Activated CD4-positive, alpha-beta memory T cell treated with anti-CD3 and anti-CD28 coated beads, Interleukin-2, amount 10 ng/mL, durations not matched to agents 7 days and 5 days (primary cell): ENCODE measurements around the gene TSNAX. TPM values are rescaled to one million over a fixed set of nuclear protein-coding genes. Genes with fewer than 3 reads are reported as not detected.

Source experiments
- CTCF ChIA-PET: fragments of 350-600 bp; sonication (Branson Sonifier 250); formaldehyde crosslinking; loops from one replicate; lab custom pipeline; 2021; ENCODE audit warnings: antibody characterized with exemption, inconsistent platforms; lab: Charles Lee
- POLR2A ChIA-PET: fragments of 350-600 bp; sonication (Branson Sonifier 250); formaldehyde crosslinking; loops from one replicate; lab custom pipeline; 2021; ENCODE audit warnings: antibody characterized with exemption; lab: Charles Lee
- DNase-seq: peaks from one replicate; pipeline ENCODE4 v3.0.0-alpha.2; 2020
- H3K27ac Mint-ChIP-seq: one replicate; pipeline ENCODE4 v1.8.0; 2021; ENCODE audit warnings: mild to moderate bottlenecking, mixed read lengths
- H3K27me3 Mint-ChIP-seq: one replicate; pipeline ENCODE4 v1.8.0; 2021; ENCODE audit warnings: mixed read lengths
- H3K36me3 Mint-ChIP-seq: one replicate; pipeline ENCODE4 v1.8.0; 2021; ENCODE audit warnings: low read depth, mixed read lengths
- H3K4me1 Mint-ChIP-seq: one replicate; pipeline ENCODE4 v1.8.0; 2021; ENCODE audit warnings: mixed read lengths
- H3K4me3 Mint-ChIP-seq: one replicate; pipeline ENCODE4 v1.8.0; 2021; ENCODE audit warnings: mild to moderate bottlenecking, mixed read lengths
- H3K9me3 Mint-ChIP-seq: one replicate; pipeline ENCODE4 v1.8.0; 2021; ENCODE audit warnings: mixed read lengths
- total RNA-seq, 2 experiments: library from RNA; stranded (reverse); gene quantifications; one replicate each; pipeline ENCODE4 v1.2.3, GENCODE V29; 2021

The TSNAX gene
- total RNA-seq, 2 experiments from 2014 or later, result 44.4 to 48.7 TPM

DNA sequence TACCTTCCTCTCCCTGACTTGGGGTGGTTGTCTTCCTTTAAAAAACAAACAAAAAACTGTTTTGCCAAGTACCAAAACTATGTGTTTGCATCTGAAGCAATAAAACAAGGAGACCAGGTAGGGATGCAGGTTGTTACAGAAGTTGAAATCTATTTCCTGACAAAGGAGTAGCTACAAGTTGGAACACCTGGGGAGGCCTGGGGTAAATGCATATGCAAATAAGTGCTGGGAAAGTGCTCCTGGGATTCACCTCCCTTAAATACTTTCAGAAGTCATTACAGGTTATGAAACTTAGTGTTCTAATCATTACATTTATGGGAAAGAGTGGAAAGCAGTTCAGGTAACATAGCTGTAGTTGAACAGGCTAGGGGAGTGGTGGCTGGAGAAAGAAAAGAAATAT, 1.9 kb upstream of the TSNAX start:
- CTCF ChIA-PET, result no interaction called here
- Mint-ChIP-seq H3K4me3 (no peak overlapping the region), H3K9me3 (no peaks in the 10 kb centered on the region), H3K36me3 (peaks cover 25% of the 10 kb centered on the region), H3K4me1 (peaks cover 29% of the 10 kb centered on the region), H3K27me3 (no peaks in the 10 kb centered on the region), H3K27ac (no peak overlapping the region)
- POLR2A ChIA-PET, result interaction anchor here (2.6 kb wide), 1 partner anchor 105 kb away, joined by 15 read pairs; the partner anchor contains the start of gene EGLN1
- no peak for DNase-seq

DNA sequence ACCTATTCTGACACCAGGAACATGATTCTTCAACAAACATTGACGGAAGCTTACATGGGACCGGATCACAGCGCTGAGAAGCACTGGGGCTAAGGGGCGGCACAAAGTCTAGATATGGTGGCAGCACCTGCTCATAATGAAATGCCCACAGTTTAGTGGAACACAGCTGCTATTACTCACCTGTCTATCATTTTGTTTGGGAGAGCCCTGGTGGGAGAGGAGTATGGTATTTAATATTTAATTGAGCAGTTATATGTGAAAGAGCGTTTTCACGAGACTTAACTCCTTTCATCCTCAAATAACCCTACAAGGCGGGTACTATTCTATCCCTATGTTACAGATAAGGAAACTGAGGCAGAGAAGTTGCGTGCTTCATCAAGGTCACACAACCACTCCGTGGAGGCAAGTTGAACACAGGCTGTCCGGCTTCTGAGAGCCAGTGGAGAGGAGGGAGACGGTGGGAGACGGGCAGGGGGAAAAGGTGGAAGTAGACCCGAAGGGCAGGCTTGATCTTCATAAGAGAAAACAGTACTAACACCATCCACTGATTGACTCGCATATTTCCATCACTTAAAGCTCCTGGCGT, 790 bp upstream of the TSNAX start:
- H3K4me1 Mint-ChIP-seq, result peaks cover 36% of the 10 kb centered on the region
- peaks cover 30% of the 10 kb centered on the region for H3K36me3 Mint-ChIP-seq
- no peaks in the 10 kb centered on the region for H3K27me3 Mint-ChIP-seq
- ChIA-PET CTCF (interaction anchor here (1.2 to 1.3 kb wide), 2 partner anchors 20 to 190 kb away, joined by 4 read pairs; partner anchors contain the start of genes EXOC8 and SPRTN), POLR2A (interaction anchor here (0.6 to 2.6 kb wide), 5 partner anchors 32 to 190 kb away, joined by 3 to 15 read pairs (median 4); partner anchors contain the start of genes EGLN1, EXOC8 and SPRTN)
- H3K27ac Mint-ChIP-seq, result peak overlapping the region; percentile 95
- DNase-seq, result no peak
- peak overlapping the region; percentile 93 for H3K4me3 Mint-ChIP-seq
- no peaks in the 10 kb centered on the region for H3K9me3 Mint-ChIP-seq

DNA sequence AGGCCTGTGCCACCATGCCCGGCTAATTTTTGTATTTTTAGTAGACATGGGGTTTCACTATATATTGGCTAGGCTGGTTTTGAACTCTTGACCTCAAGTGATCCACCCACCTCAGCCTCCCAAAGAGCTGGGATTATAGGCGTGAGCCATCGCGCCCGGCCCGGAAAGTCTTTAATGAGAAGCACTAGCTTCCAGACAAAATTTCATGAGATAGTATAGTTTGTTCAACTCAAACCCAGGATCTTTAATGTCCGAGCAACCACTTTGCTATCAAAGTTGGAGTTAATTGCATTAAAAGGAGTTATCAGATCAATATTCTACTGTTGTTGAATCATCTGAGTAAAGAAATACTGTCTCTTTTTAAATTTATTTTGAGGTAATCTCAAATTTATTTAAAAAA, 4.8 kb downstream of the TSNAX start:
- DNase-seq, result no peak
- no peak overlapping the region for H3K4me3 Mint-ChIP-seq
- no peaks in the 10 kb centered on the region for H3K9me3 Mint-ChIP-seq
- no peak overlapping the region for H3K27ac Mint-ChIP-seq
- ChIA-PET CTCF (interaction anchor here (0.6 kb wide), 1 partner anchor 43 kb away, joined by 3 read pairs; no protein-coding TSS in a partner anchor), POLR2A (interaction anchor here (1.0 kb wide), 1 partner anchor 195 kb away, joined by 3 read pairs; the partner anchor contains the start of genes EXOC8 and SPRTN)
- H3K4me1 Mint-ChIP-seq, result peaks cover 35% of the 10 kb centered on the region
- H3K36me3 Mint-ChIP-seq, result peaks cover 55% of the 10 kb centered on the region
- no peaks in the 10 kb centered on the region for H3K27me3 Mint-ChIP-seq

DNA sequence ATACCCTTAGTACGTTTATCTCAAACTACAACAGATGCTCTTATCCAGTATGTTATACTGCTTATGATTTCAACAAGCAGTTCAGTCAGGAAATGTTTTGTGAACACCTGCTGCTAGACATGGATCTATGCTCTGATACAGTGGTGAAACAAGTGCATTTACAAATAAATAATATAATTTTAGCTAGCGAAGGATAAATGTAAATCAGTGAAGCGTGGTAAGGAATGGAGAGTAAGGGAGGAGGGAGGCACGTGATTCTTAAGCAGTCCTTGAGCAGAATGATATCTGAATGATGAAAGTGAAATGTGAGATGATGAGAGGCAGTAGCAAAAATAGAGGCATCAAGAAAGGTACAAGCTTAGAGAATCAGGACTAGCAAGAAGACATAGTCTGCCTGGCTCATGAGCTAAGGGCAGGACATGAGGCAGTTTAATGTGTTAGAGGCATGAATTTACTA, 6.3 kb downstream of the TSNAX start:
- Mint-ChIP-seq H3K4me1 (peaks cover 30% of the 10 kb centered on the region), H3K27ac (no peak overlapping the region), H3K36me3 (peaks cover 53% of the 10 kb centered on the region), H3K4me3 (no peak overlapping the region), H3K27me3 (no peaks in the 10 kb centered on the region), H3K9me3 (no peaks in the 10 kb centered on the region)
- DNase-seq, result no peak
- POLR2A ChIA-PET, result interaction anchor here (0.9 to 1.0 kb wide), 2 partner anchors 76 to 114 kb away, joined by 3 read pairs; no protein-coding TSS in a partner anchor
- CTCF ChIA-PET, result no interaction called here

DNA sequence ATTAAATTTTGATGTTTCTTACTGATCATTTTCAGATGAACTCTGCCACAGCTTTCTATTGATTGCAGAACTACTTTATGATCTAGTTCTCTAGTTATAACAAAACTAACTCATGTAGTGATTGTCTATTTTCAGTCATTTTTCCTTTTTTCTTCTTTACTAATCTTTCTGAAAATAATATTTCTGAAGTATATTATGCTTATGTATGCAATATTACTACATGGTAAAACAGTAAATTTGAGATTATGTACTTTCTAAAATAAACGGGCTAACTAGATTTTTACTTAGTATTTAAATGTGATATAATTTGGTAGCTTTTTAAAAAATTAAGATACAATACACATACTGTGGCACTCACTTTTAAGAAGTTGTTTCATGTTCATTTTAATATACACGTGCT, 7.6 kb downstream of the TSNAX start:
- no peak for DNase-seq
- POLR2A ChIA-PET, result no interaction called here
- Mint-ChIP-seq H3K27ac (no peak overlapping the region), H3K27me3 (no peaks in the 10 kb centered on the region), H3K4me1 (peaks cover 22% of the 10 kb centered on the region), H3K9me3 (peaks cover 3% of the 10 kb centered on the region), H3K4me3 (no peak overlapping the region), H3K36me3 (peaks cover 57% of the 10 kb centered on the region)
- CTCF ChIA-PET, result no interaction called here

DNA sequence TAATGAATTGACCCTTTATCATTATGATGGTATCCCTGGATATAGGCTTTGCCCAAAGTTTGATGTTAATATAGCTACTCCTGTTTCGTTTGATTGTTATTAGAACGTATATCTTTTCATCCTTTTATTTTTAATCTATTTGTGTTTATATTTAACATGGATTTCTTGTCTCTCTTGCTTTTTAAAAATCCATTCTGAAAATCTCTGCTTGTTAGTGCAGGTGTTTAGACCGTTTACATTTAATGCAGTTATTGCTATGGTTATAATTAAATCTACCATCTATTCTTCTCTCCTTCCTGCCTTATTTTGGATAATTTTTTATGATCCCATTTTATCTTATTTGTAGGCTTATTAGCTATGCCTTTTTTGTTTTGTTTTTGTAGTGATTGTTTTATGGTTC, 12.4 kb downstream of the TSNAX start:
- H3K27ac Mint-ChIP-seq, result no peak overlapping the region
- H3K4me3 Mint-ChIP-seq, result no peak overlapping the region
- H3K4me1 Mint-ChIP-seq, result peaks cover 4% of the 10 kb centered on the region
- ChIA-PET POLR2A (no interaction called here), CTCF (no interaction called here)
- no peak for DNase-seq
- no peaks in the 10 kb centered on the region for H3K27me3 Mint-ChIP-seq
- H3K36me3 Mint-ChIP-seq, result peaks cover 57% of the 10 kb centered on the region
- H3K9me3 Mint-ChIP-seq, result peaks cover 3% of the 10 kb centered on the region

DNA sequence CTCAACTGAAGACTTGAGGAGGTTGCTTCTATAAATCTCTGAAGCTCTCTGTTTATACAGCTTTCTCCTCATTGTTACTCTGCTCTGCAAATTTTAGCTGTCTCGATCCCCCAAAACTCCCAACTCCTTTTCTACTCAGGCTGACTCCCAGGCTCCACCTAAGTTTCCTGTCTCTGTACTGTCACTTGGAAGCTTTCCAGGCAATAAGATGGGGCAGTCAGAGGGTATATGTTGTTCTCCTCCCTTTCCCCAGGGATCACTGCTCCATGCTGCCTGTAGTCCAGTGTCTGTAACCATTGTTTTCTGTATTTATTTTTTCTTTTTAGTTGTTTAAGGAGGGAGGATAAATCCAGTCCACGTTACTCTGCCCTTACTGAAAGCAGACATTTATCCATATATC, 13.4 kb downstream of the TSNAX start:
- POLR2A ChIA-PET, result no interaction called here
- H3K9me3 Mint-ChIP-seq, result peaks cover 3% of the 10 kb centered on the region
- CTCF ChIA-PET, result interaction anchor here (0.6 kb wide), 1 partner anchor 1061 kb away, joined by 4 read pairs; no protein-coding TSS in a partner anchor
- H3K36me3 Mint-ChIP-seq, result peaks cover 55% of the 10 kb centered on the region
- no peak overlapping the region for H3K27ac Mint-ChIP-seq
- peaks cover 2% of the 10 kb centered on the region for H3K4me1 Mint-ChIP-seq
- H3K27me3 Mint-ChIP-seq, result no peaks in the 10 kb centered on the region
- H3K4me3 Mint-ChIP-seq, result no peak overlapping the region
- DNase-seq, result no peak

DNA sequence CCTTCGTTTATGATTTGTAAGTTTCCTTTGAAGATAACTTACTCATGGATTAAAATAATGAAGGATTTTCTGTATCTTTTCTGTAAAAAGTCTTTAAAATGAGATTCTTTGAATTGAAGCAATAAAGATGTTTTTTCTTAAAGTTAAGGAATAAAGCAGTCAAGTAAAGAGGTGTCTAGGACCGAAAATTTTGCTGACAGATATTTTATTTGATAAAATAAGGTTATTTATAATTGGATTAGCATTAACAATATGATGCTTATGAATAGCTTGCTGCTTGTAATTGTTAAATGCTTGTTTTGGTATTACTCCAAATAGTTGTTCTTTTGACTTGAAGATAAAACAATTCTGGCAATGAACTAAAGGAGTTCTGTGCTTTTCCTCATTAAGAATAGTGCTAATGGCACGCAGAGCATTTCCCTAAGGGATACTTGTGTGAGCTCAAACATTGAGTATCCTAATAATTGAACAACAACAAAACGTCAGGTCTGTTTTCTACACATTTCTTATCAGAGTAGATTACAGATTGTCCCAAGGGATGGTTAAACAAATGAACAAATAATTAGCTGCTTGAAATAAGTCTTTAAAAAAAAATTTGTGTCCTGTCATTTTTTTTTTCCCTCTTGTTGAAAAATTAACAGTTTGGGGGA, 16.6 kb downstream of the TSNAX start:
- peaks cover 3% of the 10 kb centered on the region for H3K9me3 Mint-ChIP-seq
- no peak overlapping the region for H3K4me3 Mint-ChIP-seq
- peaks cover 2% of the 10 kb centered on the region for H3K4me1 Mint-ChIP-seq
- H3K27me3 Mint-ChIP-seq, result no peaks in the 10 kb centered on the region
- H3K36me3 Mint-ChIP-seq, result peaks cover 40% of the 10 kb centered on the region
- H3K27ac Mint-ChIP-seq, result no peak overlapping the region
- ChIA-PET CTCF (interaction anchor here (0.9 to 2.6 kb wide), 2 partner anchors 186 to 207 kb away, joined by 3 to 6 read pairs; partner anchors contain the start of genes EXOC8 and SPRTN), POLR2A (no interaction called here)
- no peak for DNase-seq

DNA sequence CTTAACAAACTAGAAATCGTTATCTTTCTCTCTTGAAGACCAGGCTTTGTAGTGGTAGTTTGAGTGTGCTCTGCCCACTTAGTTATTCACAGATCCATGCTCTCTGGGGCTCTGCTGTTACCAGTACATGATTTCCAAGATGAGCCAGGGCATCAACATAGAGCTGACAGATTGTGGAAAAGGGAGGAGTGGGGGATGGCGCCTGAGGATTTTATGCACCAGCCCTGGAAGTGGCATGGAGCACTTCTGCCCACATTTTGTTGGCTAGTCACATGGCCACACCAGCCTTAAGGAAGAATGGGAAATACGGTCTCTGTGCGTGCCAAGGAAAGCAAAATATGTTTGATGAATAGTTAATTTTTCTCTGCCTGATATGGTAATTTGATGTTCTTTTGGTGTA, 18.2 kb downstream of the TSNAX start:
- POLR2A ChIA-PET, result no interaction called here
- Mint-ChIP-seq H3K9me3 (no peaks in the 10 kb centered on the region), H3K36me3 (peaks cover 28% of the 10 kb centered on the region), H3K27ac (no peak overlapping the region), H3K4me3 (no peak overlapping the region), H3K27me3 (no peaks in the 10 kb centered on the region), H3K4me1 (peaks cover 5% of the 10 kb centered on the region)
- CTCF ChIA-PET, result interaction anchor here (0.8 to 2.6 kb wide), 4 partner anchors 19 to 230 kb away, joined by 3 to 6 read pairs (median 4); partner anchors contain the start of genes EXOC8, SPRTN and TSNAX
- no peak for DNase-seq

DNA sequence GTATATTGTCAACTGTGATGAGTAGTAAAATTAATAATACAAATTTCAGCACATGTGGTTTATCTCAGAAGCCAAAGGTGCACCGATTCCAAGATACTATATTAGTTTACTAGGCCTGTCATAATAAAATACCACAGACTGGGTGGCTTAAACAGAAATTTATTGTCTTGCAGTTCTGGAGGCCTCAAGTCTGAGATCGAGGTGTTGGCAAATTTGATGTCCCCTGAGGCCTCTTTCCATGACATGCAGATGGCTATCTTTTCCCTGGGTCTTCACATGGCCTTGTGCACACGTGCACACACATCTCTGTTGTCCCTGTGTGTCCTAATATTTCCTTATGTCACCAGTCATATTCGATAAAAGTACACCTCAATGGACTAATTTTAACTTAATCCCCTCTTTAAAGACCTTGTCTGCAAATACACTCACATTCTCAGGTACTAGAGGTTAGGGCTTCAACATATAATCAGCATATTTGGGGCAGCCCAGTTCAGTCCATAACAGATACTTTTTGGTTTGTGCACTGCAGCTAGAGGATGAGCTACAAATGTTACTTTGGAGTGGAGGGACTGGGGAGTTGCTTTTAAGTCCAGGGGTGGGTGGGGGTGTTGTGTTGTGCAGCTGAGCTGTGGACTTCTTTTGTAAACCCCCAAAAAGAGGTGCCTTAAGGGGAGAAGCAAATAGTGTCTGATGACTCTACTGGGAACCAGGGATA, 21.4 kb downstream of the TSNAX start:
- Mint-ChIP-seq H3K27me3 (no peaks in the 10 kb centered on the region), H3K4me1 (peaks cover 12% of the 10 kb centered on the region), H3K9me3 (no peaks in the 10 kb centered on the region), H3K36me3 (peaks cover 27% of the 10 kb centered on the region), H3K4me3 (no peak overlapping the region), H3K27ac (no peak overlapping the region)
- no peak for DNase-seq
- ChIA-PET CTCF (interaction anchor here (1.5 to 1.9 kb wide), 3 partner anchors 9 to 193 kb away, joined by 3 to 6 read pairs (median 5); no protein-coding TSS in a partner anchor), POLR2A (no interaction called here)

DNA sequence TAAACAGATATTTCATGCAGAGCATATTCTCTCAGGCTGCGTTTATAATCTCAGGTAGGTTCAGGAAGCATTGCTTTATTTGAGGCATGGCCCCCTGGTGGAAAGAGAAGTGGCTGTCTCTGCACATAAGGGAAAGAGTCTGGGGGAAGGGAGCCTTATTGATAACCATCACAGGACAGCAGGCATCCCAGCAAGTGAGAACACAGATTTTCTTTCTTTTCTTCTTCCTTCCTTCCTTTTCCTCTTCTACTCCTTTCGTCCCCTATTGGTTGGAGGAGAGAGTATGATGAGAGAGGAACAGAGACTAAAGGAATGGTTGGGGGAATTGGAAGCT, 21.9 kb downstream of the TSNAX start:
- no peak overlapping the region for H3K27ac Mint-ChIP-seq
- ChIA-PET POLR2A (no interaction called here), CTCF (interaction anchor here (1.5 to 1.9 kb wide), 3 partner anchors 8 to 193 kb away, joined by 3 to 6 read pairs (median 5); no protein-coding TSS in a partner anchor)
- peaks cover 17% of the 10 kb centered on the region for H3K4me1 Mint-ChIP-seq
- peak; percentile 26 for DNase-seq
- H3K27me3 Mint-ChIP-seq, result no peaks in the 10 kb centered on the region
- no peak overlapping the region for H3K4me3 Mint-ChIP-seq
- H3K9me3 Mint-ChIP-seq, result peaks cover 2% of the 10 kb centered on the region
- peaks cover 30% of the 10 kb centered on the region for H3K36me3 Mint-ChIP-seq

DNA sequence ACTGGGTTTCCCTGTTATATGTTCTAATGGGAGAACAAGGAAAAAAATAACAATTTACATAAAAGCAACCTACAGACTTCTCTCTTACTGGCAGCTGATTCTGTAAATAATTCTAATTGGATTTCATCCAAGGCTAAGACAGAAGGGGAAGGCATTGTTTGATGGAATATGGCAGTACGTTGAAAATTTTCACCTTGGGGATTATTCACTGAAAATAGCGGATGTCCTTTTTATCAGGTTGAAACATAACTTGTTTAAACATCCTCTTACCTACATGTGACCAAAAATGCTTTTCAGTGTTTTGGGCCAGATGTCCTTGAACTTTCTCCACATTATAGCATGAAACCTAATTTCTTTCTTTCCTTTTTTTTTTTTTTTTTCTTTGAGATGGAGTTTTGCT, 24.9 kb downstream of the TSNAX start:
- Mint-ChIP-seq H3K4me3 (no peak overlapping the region), H3K4me1 (peaks cover 32% of the 10 kb centered on the region), H3K9me3 (peaks cover 4% of the 10 kb centered on the region), H3K36me3 (peaks cover 37% of the 10 kb centered on the region), H3K27me3 (no peaks in the 10 kb centered on the region), H3K27ac (no peak overlapping the region)
- POLR2A ChIA-PET, result no interaction called here
- CTCF ChIA-PET, result interaction anchor here (0.5 kb wide), 1 partner anchor 22 kb away, joined by 3 read pairs; no protein-coding TSS in a partner anchor
- no peak for DNase-seq
